HepG2 (cell line): ENCODE measurements around the gene CEP128.

ENCODE experiments used
- BCL3 ChIP-seq: sonication (generic); formaldehyde crosslinking; IDR thresholded peaks from 2 replicates; pipeline ENCODE4 v1.5.1; 2020; ENCODE audit warnings: mild to moderate bottlenecking, missing genetic modification reagents, moderate library complexity
- IRF9 ChIP-seq: sonication (generic); formaldehyde crosslinking; IDR thresholded peaks from 2 replicates; pipeline ENCODE4 v1.8.0; 2022; ENCODE audit warnings: missing genetic modification reagents, mild to moderate bottlenecking, borderline replicate concordance
- MAX ChIP-seq: IDR thresholded peaks from 2 replicates; pipeline ENCODE4 v1.6.1; 2012; ENCODE audit warnings: inconsistent platforms
- MTA3 ChIP-seq: sonication (generic); formaldehyde crosslinking; IDR thresholded peaks from 2 replicates; pipeline ENCODE4 v1.4.0; 2020; ENCODE audit warnings: missing genetic modification reagents
- TAF1 ChIP-seq: sonication (generic); formaldehyde crosslinking; IDR thresholded peaks from 2 replicates; pipeline ENCODE4 v1.4.0; 2020; ENCODE audit warnings: missing genetic modification reagents
- TBP ChIP-seq: sonication (generic); formaldehyde crosslinking; IDR thresholded peaks from 2 replicates; pipeline ENCODE4 v1.5.0; 2020; ENCODE audit warnings: missing genetic modification reagents
- YEATS4 ChIP-seq: sonication (generic); formaldehyde crosslinking; IDR thresholded peaks from 2 replicates; pipeline ENCODE4 v1.4.0; 2020; ENCODE audit warnings: missing genetic modification reagents, borderline replicate concordance
- ZBTB14 ChIP-seq: sonication (generic); formaldehyde crosslinking; IDR thresholded peaks from 2 replicates; pipeline ENCODE4 v1.4.0; 2020; ENCODE audit warnings: missing genetic modification reagents
- ZBTB26 ChIP-seq: IDR thresholded peaks from 2 replicates; pipeline ENCODE4 v1.6.1; 2016; ENCODE audit warnings: missing compliant biosample characterization, missing genetic modification reagents, borderline replicate concordance
- ZFP36L2 ChIP-seq: sonication (generic); formaldehyde crosslinking; IDR thresholded peaks from 2 replicates; pipeline ENCODE4 v1.4.0; 2020; ENCODE audit warnings: missing genetic modification reagents
- ZNF24 ChIP-seq: fragments of 450-650 bp; IDR thresholded peaks from 2 replicates; pipeline ENCODE4 v1.6.1; 2017; ENCODE audit warnings: antibody characterized with exemption, mild to moderate bottlenecking

GRCh38 chr14:80621701-80622100 lies 319.8 kb downstream of the CEP128 start:
- no peak for TF ChIP-seq TAF1 (CRISPR knock-in tag)
- TF ChIP-seq ZNF24: no peak
- no peak for TF ChIP-seq IRF9 (CRISPR knock-in tag)
- TF ChIP-seq BCL3: no peak
- no peak for TF ChIP-seq ZFP36L2 (CRISPR knock-in tag)
- TF ChIP-seq MAX: no peak
- no peak for TF ChIP-seq ZBTB26 (CRISPR knock-in tag)
- no peak for TF ChIP-seq MTA3 (CRISPR knock-in tag)
- TF ChIP-seq TBP (CRISPR knock-in tag): no peak
- TF ChIP-seq YEATS4 (CRISPR knock-in tag): no peak
- TF ChIP-seq ZBTB14 (CRISPR knock-in tag): no peak
